WI38 (cell line): ENCODE data around the gene LRMDA.

Experiments used
- H3K4me3 ChIP-seq: 2 replicates; pipeline ENCODE4 v1.5.1; 2011; ENCODE audit warnings: low read depth, mild to moderate bottlenecking, control low read depth, low read length
- CTCF ChIP-seq: IDR thresholded peaks from 2 replicates; pipeline ENCODE4 v1.5.1; 2012; ENCODE audit warnings: low read depth, mild to moderate bottlenecking, control low read depth, low read length

The LRMDA gene

GRCh38 chr10:75436896-75437295 is 5.5 kb downstream of the LRMDA start:
- TF ChIP-seq CTCF: no peak
- no peak overlapping the region for H3K4me3 ChIP-seq

- no peak for TF ChIP-seq CTCF
- no peak overlapping the region for H3K4me3 ChIP-seq
Measured at GRCh38 chr10:75437693-75438092, 6.3 kb downstream of the LRMDA start.

- TF ChIP-seq CTCF: no peak
- H3K4me3 ChIP-seq: no peak overlapping the region
Measured at GRCh38 chr10:75438275-75438674, 6.9 kb downstream of the LRMDA start.

- no peak for TF ChIP-seq CTCF
- no peak overlapping the region for H3K4me3 ChIP-seq
Measured at GRCh38 chr10:75439811-75440210, 8.4 kb downstream of the LRMDA start.

- H3K4me3 ChIP-seq: no peak overlapping the region
- TF ChIP-seq CTCF: no peak
Measured at GRCh38 chr10:75440271-75440793, 8.9 kb downstream of the LRMDA start.

- H3K4me3 ChIP-seq: no peak overlapping the region
- no peak for TF ChIP-seq CTCF
Measured at GRCh38 chr10:75441196-75441595, 9.8 kb downstream of the LRMDA start.

GRCh38 chr10:75441682-75442081 is 10.3 kb downstream of the LRMDA start:
- no peak for TF ChIP-seq CTCF
- no peak overlapping the region for H3K4me3 ChIP-seq
